HEK293 (cell line): ENCODE data around the gene MAPT.

ENCODE experiments used
- BCL11A ChIP-seq: fragments of 450-650 bp; formaldehyde crosslinking; IDR thresholded peaks from 2 replicates; pipeline ENCODE4 v1.5.1; 2016; ENCODE audit warnings: low read depth, missing biosample characterization, missing genetic modification characterization
- OVOL3 ChIP-seq: fragments of 450-650 bp; formaldehyde crosslinking; IDR thresholded peaks from 2 replicates; pipeline ENCODE4 v1.5.1; 2016; ENCODE audit warnings: missing biosample characterization, missing genetic modification characterization
- ZNF785 ChIP-seq: fragments of 450-650 bp; formaldehyde crosslinking; IDR thresholded peaks from 2 replicates; pipeline ENCODE4 v1.5.1; 2016; ENCODE audit warnings: missing biosample characterization, missing genetic modification characterization
- TF ChIP-seq, protein P1 (sequence below): fragments of 450-650 bp; formaldehyde crosslinking; IDR thresholded peaks from 2 replicates; pipeline ENCODE4 v1.5.1; 2016; ENCODE audit warnings: missing biosample characterization, missing genetic modification characterization
- TF ChIP-seq, protein P2 (sequence below): sonication (generic); formaldehyde crosslinking; IDR thresholded peaks from 2 replicates; pipeline ENCODE4 v1.8.1; 2022; ENCODE audit warnings: mild to moderate bottlenecking, moderate library complexity, missing genetic modification reagents

DNA sequence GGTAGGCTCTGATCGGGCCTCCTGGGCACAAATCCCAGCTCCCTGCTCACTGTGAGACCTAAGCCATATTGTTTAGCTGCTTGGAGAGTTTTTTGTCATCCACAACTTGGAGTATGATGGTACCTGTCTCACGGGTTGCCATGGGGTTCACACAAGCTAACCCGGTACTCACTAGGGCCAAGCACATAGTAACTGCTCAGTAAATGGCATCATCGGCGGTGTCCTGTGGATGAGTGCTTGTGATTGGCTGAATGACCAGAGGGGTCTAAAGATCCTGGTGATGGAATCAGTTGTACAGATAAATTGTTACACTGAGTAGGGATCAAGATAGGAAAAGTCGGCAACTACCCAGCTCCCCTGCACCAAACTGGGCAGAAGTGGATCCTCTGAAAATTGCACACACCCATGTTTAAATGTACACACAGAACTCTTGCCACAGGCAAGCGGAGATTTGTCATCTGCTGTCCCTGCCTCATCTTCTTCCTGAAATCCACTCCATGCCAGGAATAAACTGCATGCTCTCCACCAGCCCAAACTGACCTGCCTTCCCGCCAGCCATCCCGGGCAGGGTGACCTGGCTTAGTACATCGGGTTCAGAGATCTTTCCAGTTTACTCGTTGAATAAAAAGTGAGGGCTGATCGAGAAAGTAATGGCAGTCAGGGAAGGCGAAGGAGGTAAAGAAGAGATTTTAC, 6.5 kb downstream of the MAPT start:
- TF ChIP-seq, protein P1, sequence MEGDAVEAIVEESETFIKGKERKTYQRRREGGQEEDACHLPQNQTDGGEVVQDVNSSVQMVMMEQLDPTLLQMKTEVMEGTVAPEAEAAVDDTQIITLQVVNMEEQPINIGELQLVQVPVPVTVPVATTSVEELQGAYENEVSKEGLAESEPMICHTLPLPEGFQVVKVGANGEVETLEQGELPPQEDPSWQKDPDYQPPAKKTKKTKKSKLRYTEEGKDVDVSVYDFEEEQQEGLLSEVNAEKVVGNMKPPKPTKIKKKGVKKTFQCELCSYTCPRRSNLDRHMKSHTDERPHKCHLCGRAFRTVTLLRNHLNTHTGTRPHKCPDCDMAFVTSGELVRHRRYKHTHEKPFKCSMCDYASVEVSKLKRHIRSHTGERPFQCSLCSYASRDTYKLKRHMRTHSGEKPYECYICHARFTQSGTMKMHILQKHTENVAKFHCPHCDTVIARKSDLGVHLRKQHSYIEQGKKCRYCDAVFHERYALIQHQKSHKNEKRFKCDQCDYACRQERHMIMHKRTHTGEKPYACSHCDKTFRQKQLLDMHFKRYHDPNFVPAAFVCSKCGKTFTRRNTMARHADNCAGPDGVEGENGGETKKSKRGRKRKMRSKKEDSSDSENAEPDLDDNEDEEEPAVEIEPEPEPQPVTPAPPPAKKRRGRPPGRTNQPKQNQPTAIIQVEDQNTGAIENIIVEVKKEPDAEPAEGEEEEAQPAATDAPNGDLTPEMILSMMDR (tag by site-specific recombination): no peak
- no peak for TF ChIP-seq ZNF785 (tag by site-specific recombination)
- no peak for TF ChIP-seq OVOL3 (tag by site-specific recombination)
- TF ChIP-seq, protein P2, sequence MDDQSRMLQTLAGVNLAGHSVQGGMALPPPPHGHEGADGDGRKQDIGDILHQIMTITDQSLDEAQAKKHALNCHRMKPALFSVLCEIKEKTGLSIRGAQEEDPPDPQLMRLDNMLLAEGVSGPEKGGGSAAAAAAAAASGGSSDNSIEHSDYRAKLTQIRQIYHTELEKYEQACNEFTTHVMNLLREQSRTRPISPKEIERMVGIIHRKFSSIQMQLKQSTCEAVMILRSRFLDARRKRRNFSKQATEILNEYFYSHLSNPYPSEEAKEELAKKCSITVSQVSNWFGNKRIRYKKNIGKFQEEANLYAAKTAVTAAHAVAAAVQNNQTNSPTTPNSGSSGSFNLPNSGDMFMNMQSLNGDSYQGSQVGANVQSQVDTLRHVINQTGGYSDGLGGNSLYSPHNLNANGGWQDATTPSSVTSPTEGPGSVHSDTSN: no peak
- TF ChIP-seq BCL11A (tag by site-specific recombination): no peak
